NCI-H1694 treated with DMSO at 0.1 percent for 48 hours (cell line): ENCODE results near the gene ZNF518B.
"Not testable (repeated sequence)": the region's sequence is repeated elsewhere in the genome, so short reads cannot be mapped to it uniquely, and the experiment has no call there.

Experiments
- DNase-seq: peaks from one replicate; lab custom pipeline; 2025; lab: John Stamatoyannopoulos, UW

The ZNF518B gene

GRCh38 chr4:10458177-10458576 is 951 bp upstream of the ZNF518B start:
- no peak for DNase-seq

- no peak for DNase-seq
Measured at GRCh38 chr4:10456595-10457254, 501 bp downstream of the ZNF518B start.

GRCh38 chr4:10456260-10456594 is 999 bp downstream of the ZNF518B start:
- no peak for DNase-seq

GRCh38 chr4:10455133-10455532 is 2.1 kb downstream of the ZNF518B start:
- no peak for DNase-seq

- DNase-seq: no peak
Measured at GRCh38 chr4:10454726-10455125, 2.5 kb downstream of the ZNF518B start.

- DNase-seq: no peak
Measured at GRCh38 chr4:10454121-10454520, 3.1 kb downstream of the ZNF518B start.

- DNase-seq: no peak
Measured at GRCh38 chr4:10448991-10449390, 8.2 kb downstream of the ZNF518B start.

GRCh38 chr4:10442976-10443375 is 14.2 kb downstream of the ZNF518B start:
- DNase-seq: no peak

GRCh38 chr4:10441512-10441911 is 15.7 kb downstream of the ZNF518B start:
- DNase-seq: no peak

GRCh38 chr4:10438924-10439323 is 18.3 kb downstream of the ZNF518B start:
- DNase-seq: no peak

- no peak for DNase-seq
Measured at GRCh38 chr4:10437735-10438134, 19.5 kb downstream of the ZNF518B start.

GRCh38 chr4:10427680-10428079 is 29.5 kb downstream of the ZNF518B start:
- not testable (repeated sequence) for DNase-seq

GRCh38 chr4:10421344-10422055 is 35.7 kb downstream of the ZNF518B start:
- DNase-seq: no peak

GRCh38 chr4:10417740-10418139 is 39.5 kb downstream of the ZNF518B start:
- no peak for DNase-seq

GRCh38 chr4:10416441-10416840 is 40.8 kb downstream of the ZNF518B start:
- DNase-seq: no peak

- no peak for DNase-seq
Measured at GRCh38 chr4:10413177-10413576, 44.0 kb downstream of the ZNF518B start.

- no peak for DNase-seq
Measured at GRCh38 chr4:10405672-10406071, 51.6 kb downstream of the ZNF518B start.

GRCh38 chr4:10403633-10404445 is 53.4 kb downstream of the ZNF518B start:
- no peak for DNase-seq

- DNase-seq: no peak
Measured at GRCh38 chr4:10395971-10396580, 61.1 kb downstream of the ZNF518B start.
